ENCODE results near the gene TLL2.

Gene TLL2

GRCh38 chr10:96387601-96388000, 126.1 kb downstream of the TLL2 start:
- DNase-seq, result no peak

- DNase-seq, result no peak
These were observed 126.6 kb downstream of the TLL2 start for GRCh38 chr10:96387161-96387560.

- DNase-seq, result no peak
These were observed 129.2 kb downstream of the TLL2 start for GRCh38 chr10:96384506-96384905.

- DNase-seq, result no peak
These were observed 132.9 kb downstream of the TLL2 start for GRCh38 chr10:96380821-96381220.

DNA sequence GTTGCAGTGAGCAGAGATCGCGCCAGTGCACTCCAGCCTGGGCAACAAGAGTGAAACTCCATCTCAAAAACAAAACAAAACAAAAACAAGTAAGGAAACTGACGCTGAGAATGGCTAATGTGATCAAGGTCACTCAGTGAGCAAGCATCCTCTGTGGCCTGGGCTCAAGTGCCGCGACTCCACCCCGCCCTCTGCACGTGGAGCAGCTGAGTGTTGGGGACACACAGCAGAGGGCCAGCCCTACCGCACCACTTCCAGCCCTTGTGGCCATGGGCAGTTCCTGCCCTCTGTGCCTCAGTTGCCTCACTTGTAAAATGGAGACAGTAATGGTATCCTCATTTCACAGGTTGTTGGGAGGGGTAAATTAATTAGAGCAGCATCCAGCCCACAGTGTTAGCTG, 134.0 kb downstream of the TLL2 start:
- no peak for DNase-seq

DNA sequence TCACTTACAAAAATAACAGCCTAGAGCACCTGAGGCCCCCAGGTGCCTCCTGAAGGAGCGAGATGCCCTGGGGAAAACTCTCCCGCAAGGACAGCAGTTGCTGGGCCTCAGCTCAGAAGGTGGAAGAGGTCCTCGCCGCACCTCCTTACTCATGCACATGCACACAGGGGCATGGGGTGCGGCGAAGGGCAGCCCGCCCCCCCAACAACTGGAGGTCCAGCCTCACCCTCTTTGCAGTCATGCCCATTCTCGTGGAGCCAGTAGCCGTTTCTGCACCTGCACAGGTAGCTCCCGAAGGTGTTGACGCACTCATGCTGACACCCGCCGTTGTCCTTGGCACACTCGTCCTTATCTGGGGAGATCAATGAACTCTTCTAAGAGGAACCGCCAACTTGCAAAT, 135.0 kb downstream of the TLL2 start:
- DNase-seq, result no peak

DNA sequence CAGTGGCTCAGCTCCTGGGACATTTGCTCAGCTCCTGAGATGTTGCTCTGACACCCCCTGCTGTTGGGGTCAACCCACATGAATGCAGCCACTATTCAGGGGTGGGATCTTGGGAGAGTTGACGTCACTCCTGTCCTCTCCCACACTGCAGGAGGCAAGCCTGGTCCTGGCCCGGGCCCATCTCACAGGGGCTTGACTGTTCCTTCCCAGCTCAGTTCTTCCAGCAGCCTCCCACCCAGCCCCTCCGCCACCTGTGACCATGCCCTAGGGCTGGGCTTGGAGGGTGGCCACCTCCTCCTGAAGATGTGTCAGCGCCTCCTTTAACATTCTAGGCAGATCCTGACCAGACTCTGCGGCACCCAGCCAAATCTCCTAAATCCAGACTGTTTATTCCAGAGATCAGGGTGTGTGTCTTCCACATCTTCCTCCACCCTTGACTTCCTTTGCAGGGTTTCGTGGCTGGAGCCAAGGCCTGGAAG, 135.9 kb downstream of the TLL2 start:
- no peak for DNase-seq

- no peak for DNase-seq
These were observed 137.2 kb downstream of the TLL2 start for GRCh38 chr10:96376483-96376882.

DNA sequence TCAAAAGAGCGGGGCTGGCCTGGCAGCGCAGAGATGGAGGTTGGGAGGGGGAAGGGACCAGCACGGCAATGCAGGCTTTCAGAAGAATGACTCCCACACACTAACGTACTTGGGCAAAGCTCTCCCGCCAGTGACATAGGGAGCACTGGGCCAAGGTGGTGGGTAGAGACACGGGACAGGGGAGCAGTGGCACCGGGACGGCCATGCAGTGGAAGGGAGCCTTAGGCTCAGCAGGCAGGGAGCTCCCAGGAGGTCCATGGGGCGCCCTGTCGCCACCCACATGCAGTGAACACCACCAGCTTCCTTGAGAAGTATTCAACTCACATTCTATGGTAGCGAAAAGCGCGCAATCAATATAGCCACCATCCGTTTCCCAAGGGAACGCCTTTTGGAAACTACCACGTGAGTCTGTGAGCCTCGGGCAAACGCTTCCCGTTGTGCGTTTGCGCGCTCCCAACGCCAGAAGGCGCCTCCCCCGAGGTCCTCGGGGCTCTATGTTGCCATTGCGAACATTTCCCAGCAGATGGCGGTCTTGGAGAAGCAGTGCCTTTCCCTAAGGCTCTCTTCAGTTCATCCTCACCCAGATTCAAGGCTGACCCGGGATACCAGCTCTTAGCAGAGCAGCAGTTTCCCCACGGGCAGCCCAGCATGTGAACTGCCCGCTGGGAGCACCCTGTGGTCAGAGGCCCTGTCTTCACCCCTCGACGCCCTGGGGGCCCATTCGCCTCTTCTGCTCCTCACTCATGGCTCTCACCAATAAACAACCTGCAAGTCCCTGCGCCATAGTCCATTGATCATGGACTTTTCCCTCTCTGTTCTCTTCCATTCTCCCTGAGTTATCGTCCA, 138.5 kb downstream of the TLL2 start:
- DNase-seq, result peak; percentile 77

DNA sequence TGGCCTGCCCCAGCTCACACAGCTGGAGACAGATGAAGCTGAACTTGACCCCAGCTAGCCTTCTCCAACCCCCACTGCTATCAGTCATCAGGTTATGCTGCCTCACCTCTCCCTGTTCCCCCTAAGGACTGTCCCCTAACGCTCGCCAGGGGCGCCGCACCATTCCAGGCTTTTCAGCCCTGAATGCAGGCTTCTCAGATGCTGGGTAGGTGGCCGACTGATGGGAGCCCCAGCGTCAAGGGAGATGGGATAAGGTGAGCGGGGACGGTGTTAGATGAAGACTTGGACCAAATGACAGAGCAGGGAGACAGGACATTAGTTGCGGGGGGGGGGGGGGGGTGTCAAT, 139.1 kb downstream of the TLL2 start:
- DNase-seq, result no peak

- no peak for DNase-seq
These were observed 139.7 kb downstream of the TLL2 start for GRCh38 chr10:96374004-96374403.

DNA sequence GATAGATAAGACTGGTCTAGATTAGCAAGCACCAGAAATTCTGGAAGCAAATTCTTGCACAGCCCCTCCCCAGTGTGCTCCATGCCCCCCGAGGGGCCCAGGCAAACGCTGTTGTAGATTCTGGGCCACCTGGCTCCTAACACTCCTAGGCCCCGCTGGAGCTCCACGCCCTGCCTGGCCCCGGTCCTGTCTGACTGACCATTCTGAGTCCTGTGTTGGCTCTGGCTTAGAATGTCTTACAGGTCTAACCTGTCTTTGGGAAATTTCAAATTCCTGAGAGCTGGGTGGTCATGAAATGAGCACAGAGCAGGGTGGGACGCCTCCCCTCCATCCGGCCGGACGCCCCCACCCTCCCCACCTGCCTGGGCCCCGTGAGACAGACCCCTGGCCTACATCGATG, 142.4 kb downstream of the TLL2 start:
- no peak for DNase-seq

GRCh38 chr10:96370584-96371157, 143.1 kb downstream of the TLL2 start:
- DNase-seq, result peak; percentile 38

GRCh38 chr10:96369890-96370583, 143.7 kb downstream of the TLL2 start:
- DNase-seq, result no peak

DNA sequence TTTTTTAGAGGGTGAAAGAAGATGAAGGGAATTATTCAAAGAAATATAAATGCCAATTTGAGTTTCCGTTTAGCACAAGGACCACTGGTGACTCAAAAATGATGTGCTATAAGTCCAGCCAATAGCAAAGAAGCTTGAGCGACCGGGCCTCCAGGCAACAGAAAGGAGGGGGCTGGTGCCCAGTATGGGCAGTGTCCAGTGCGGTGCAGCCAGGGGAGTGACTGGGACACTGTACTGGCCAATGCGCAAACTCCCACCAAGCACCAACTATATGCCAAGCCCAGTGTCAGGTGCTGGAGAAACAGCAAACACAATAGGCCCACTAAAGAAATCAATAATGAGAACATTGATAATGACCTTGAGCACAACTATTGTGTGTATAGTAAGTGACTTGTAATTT, 144.8 kb downstream of the TLL2 start:
- DNase-seq, result no peak

DNA sequence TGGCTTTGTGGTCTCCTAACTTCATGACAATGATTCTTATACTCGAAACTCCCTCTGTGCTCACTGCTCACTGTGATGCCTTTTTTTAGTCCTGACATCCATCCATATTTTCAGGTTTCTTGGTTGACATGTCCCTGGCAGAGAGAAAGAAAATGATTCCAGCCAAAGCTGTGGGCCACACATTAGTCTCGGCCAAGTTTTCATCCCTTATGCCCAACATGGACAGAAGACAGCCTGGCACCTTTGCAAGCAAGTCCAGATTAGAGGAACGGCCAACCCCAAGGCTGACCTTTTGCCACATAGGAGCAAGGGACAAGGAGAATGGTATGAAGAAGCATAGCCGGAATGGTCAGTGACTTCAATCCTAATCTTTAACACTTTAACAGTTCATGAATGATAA, 146.3 kb downstream of the TLL2 start:
- no peak for DNase-seq

- no peak for DNase-seq
These were observed 147.2 kb downstream of the TLL2 start for GRCh38 chr10:96366508-96366907.

DNA sequence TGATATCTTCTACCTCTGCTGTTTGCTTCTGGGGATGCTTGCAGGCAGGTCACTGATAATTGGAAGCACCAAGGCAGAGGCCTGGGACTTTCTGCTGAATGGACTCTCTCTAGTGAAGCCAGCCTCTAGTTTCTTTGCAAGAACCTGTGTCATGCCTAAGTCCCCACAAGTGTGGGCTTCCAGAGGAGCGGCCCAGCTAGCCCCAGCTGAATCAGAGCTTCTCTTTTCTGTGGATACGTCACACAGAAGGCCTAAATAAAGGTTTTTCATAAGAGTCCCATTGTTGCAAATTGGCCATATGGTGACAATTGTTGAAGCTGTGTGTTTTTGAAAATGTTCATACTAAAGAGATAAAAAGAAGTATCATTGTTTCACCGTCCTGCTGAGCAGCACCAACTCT, 148.2 kb downstream of the TLL2 start:
- DNase-seq, result no peak

DNA sequence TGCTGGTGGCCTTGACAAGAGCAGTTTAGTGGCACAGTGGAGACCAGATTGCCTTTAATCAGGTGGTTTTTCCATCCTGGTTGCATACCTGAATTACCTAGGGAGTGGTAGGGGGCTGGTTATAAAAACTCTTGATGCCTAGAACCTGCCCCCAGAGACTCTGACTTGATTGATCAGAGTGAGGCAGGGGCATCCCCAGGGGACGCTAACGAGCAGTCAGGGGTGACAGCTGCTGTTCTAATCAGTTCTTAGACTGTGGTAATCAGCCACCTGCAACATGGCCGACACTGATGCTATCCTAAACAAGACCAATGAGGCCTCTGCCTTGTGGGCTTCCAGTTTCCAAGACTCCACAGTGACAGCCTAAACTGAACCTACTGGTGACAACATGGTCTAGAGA, 153.0 kb downstream of the TLL2 start:
- no peak for DNase-seq

GRCh38 chr10:96360331-96360730, 153.4 kb downstream of the TLL2 start:
- no peak for DNase-seq

DNA sequence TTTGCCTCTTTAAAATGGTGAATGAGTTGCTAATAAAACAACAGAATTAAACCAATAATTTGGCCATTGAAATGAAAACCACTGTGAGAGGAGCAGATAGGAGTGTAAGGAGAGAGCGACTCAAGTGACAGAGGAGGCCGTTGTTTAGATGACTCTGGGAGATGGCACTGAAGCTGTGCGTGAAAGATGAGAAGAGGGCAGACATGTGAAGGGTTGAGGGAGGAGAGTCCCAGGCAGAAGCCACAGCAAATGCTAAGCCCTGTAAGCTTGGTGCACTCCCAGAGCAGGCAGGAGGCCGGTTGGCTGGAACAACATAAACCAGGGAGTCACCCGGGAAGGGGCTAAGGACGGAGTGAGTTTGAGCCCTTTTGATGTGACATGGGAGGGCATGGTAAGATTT, 154.1 kb downstream of the TLL2 start:
- no peak for DNase-seq

- DNase-seq, result no peak
These were observed 154.7 kb downstream of the TLL2 start, which contains the start of gene OPALIN for GRCh38 chr10:96358851-96359540. OPALIN (minus strand) TSS chr10:96359002; CDS start chr10:96358896, 106 bp downstream.

GRCh38 chr10:96357038-96357620, 156.6 kb downstream of the TLL2 start:
- DNase-seq, result no peak

All from stimulated activated CD4-positive, alpha-beta T cell treated with anti-CD3 and anti-CD28 coated beads, Interleukin-1b, Interleukin-23, amount 100 ng/mL, for 48 hours (primary cell).